Suprapubic skin (tissue), 4 donors: ENCODE results near the gene NKAIN4. TPM values are rescaled to one million over a fixed set of nuclear protein-coding genes. Genes with fewer than 3 reads are reported as not detected.

ENCODE experiments used
- DNase-seq, 2 donors: peaks; one replicate each; pipeline ENCODE4 v3.0.0-alpha.2; 2019; ENCODE audit warnings: low spot score in 2 of 2
- H3K27ac ChIP-seq: fragments of 200-600 bp; sonication (generic); one replicate; pipeline ENCODE4 v1.5.1; 2019
- H3K27me3 ChIP-seq: fragments of 200-600 bp; sonication (generic); one replicate; pipeline ENCODE4 v1.5.1; 2019
- H3K36me3 ChIP-seq: fragments of 200-600 bp; sonication (generic); one replicate; pipeline ENCODE4 v1.5.1; 2019
- H3K4me1 ChIP-seq: fragments of 200-600 bp; sonication (generic); one replicate; pipeline ENCODE4 v1.5.1; 2019
- H3K4me3 ChIP-seq: fragments of 200-600 bp; sonication (generic); one replicate; pipeline ENCODE4 v1.5.1; 2019; ENCODE audit warnings: mild to moderate bottlenecking
- H3K9me3 ChIP-seq: fragments of 200-600 bp; sonication (generic); one replicate; pipeline ENCODE4 v1.5.1; 2019
- CTCF ChIP-seq, 2 donors: fragments of 200-600 bp in 1 of 2; fragments of 450-650 bp in 1 of 2; sonication (generic) in 1 of 2; IDR thresholded peaks; one replicate each; pipeline ENCODE4 v1.5.1; 2016 to 2019; ENCODE audit warnings: antibody characterized with exemption in 2 of 2, mild to moderate bottlenecking in 1 of 2, moderate library complexity in 1 of 2
- EP300 ChIP-seq: sonication (generic); formaldehyde crosslinking; IDR thresholded peaks from one replicate; pipeline ENCODE4 v1.6.1; 2017; ENCODE audit warnings: antibody characterized with exemption
- POLR2A ChIP-seq, 2 donors: fragments of 450-650 bp; IDR thresholded peaks; one replicate each; pipeline ENCODE4 v1.6.1; 2017; ENCODE audit warnings: antibody characterized with exemption in 2 of 2, mild to moderate bottlenecking in 2 of 2, moderate library complexity in 2 of 2
- POLR2AphosphoS5 ChIP-seq, 3 donors: sonication (generic); formaldehyde crosslinking; IDR thresholded peaks; one replicate each; pipeline ENCODE4 v1.6.1; 2017; ENCODE audit warnings: antibody characterized with exemption in 3 of 3
- WGBS: methylation state at CpG from one replicate; pipeline ENCODE4 v1.1.5; 2018; 5-methylcytosine and 5-hydroxymethylcytosine counted together
- total RNA-seq, 4 donors: library from RNA; depleted of rRNA; stranded (reverse); fragments of >200 nt; gene quantifications; one replicate each; pipeline ENCODE4 v1.1.0, GENCODE V29; 2016

NKAIN4 gene
- total RNA-seq, 4 donors from 2014 or later, result 0.42 TPM; not detected in 3

GRCh38 chr20:63294536-63294900 lies 40.3 kb upstream of the NKAIN4 start:
- H3K36me3 ChIP-seq, result no peaks in the 10 kb centered on the region
- H3K4me1 ChIP-seq, result peaks cover 7% of the 10 kb centered on the region
- TF ChIP-seq POLR2AphosphoS5 (IDR thresholded peaks at IDR 0.05), result no peak
- TF ChIP-seq EP300, result no peak
- no peak for TF ChIP-seq POLR2A (IDR thresholded peaks at IDR 0.05)
- no peak for TF ChIP-seq CTCF (IDR thresholded peaks at IDR 0.05)
- WGBS, result 82% methylated on average over 10 of the region's 12 CpGs
- no peaks in the 10 kb centered on the region for H3K9me3 ChIP-seq
- no peak for DNase-seq
- peaks cover 74% of the 10 kb centered on the region for H3K27me3 ChIP-seq
- H3K4me3 ChIP-seq, result no peak overlapping the region
- no peak overlapping the region for H3K27ac ChIP-seq

GRCh38 chr20:63293871-63294535 lies 39.7 kb upstream of the NKAIN4 start:
- Histone ChIP-seq H3K27me3 (peaks cover 69% of the 10 kb centered on the region), H3K4me3 (no peak overlapping the region), H3K27ac (no peak overlapping the region), H3K36me3 (peaks cover 3% of the 10 kb centered on the region), H3K4me1 (peaks cover 7% of the 10 kb centered on the region), H3K9me3 (no peaks in the 10 kb centered on the region)
- WGBS, result 70% methylated on average over 12 of the region's 22 CpGs
- TF ChIP-seq EP300 (no peak), POLR2AphosphoS5 (IDR thresholded peaks at IDR 0.05) (no peak), CTCF (IDR thresholded peaks at IDR 0.05) (no peak), POLR2A (IDR thresholded peaks at IDR 0.05) (no peak)
- no peak for DNase-seq

GRCh38 chr20:63293456-63293855 lies 39.2 kb upstream of the NKAIN4 start:
- Histone ChIP-seq H3K27me3 (peaks cover 63% of the 10 kb centered on the region), H3K4me1 (peaks cover 7% of the 10 kb centered on the region), H3K36me3 (peaks cover 9% of the 10 kb centered on the region), H3K27ac (no peak overlapping the region), H3K4me3 (no peak overlapping the region), H3K9me3 (no peaks in the 10 kb centered on the region)
- no CpG with 5 or more reads among the region's 11 CpGs for WGBS
- DNase-seq, result no peak
- TF ChIP-seq POLR2A (IDR thresholded peaks at IDR 0.05) (no peak), EP300 (no peak), POLR2AphosphoS5 (IDR thresholded peaks at IDR 0.05) (no peak), CTCF (IDR thresholded peaks at IDR 0.05) (no peak)

- 35% methylated on average over 7 of the region's 7 CpGs for WGBS
- Histone ChIP-seq H3K36me3 (peaks cover 14% of the 10 kb centered on the region), H3K4me3 (no peak within 1 kb of the TSS), H3K4me1 (peaks cover 7% of the 10 kb centered on the region), H3K27ac (no peak within 1 kb of the TSS), H3K27me3 (peaks cover 58% of the 10 kb centered on the region), H3K9me3 (no peaks in the 10 kb centered on the region)
- TF ChIP-seq EP300 (no peak), CTCF (IDR thresholded peaks at IDR 0.05) (no peak), POLR2A (IDR thresholded peaks at IDR 0.05) (no peak), POLR2AphosphoS5 (IDR thresholded peaks at IDR 0.05) (no peak)
- DNase-seq, result no peak
Measured at GRCh38 chr20:63292904-63293303, 38.6 kb upstream of the NKAIN4 start, which contains the start of gene COL20A1. TSS of gene COL20A1 (plus strand) at chr20:63293186. CDS start at chr20:63295108, 1,922 bp downstream.

GRCh38 chr20:63292292-63292701 lies 38.0 kb upstream of the NKAIN4 start:
- Histone ChIP-seq H3K36me3 (peaks cover 20% of the 10 kb centered on the region), H3K4me1 (peaks cover 7% of the 10 kb centered on the region), H3K27ac (no peak overlapping the region), H3K4me3 (no peak overlapping the region), H3K27me3 (peaks cover 52% of the 10 kb centered on the region), H3K9me3 (no peaks in the 10 kb centered on the region)
- no peak for TF ChIP-seq CTCF (IDR thresholded peaks at IDR 0.05)
- no peak for TF ChIP-seq EP300
- TF ChIP-seq POLR2AphosphoS5 (IDR thresholded peaks at IDR 0.05), result no peak
- TF ChIP-seq POLR2A (IDR thresholded peaks at IDR 0.05), result no peak
- no peak for DNase-seq
- WGBS, result 79% methylated on average over 9 of the region's 16 CpGs
